Kidney epithelial cell (primary cell): Measurements from ENCODE around the gene CENPC. TPM values are rescaled to one million over a fixed set of nuclear protein-coding genes. Genes with fewer than 3 reads are reported as not detected.
"Not testable (repeated sequence)": the region's sequence is repeated elsewhere in the genome, so short reads cannot be mapped to it uniquely, and the experiment has no call there.

Experiments used
- DNase-seq: peaks from one replicate; pipeline ENCODE4 v3.0.0-alpha.2; 2010; ENCODE audit warnings: low read depth
- H3K27me3 ChIP-seq: 2 replicates; pipeline ENCODE4 v1.6.0; 2011; ENCODE audit warnings: low read length; ENCODE audit not compliant: control insufficient read depth, insufficient read depth
- H3K36me3 ChIP-seq: 2 replicates; pipeline ENCODE4 v1.5.1; 2011; ENCODE audit warnings: low read length; ENCODE audit not compliant: control insufficient read depth, insufficient read depth
- H3K4me3 ChIP-seq: 2 replicates; pipeline ENCODE4 v1.5.1; 2011; ENCODE audit warnings: low read depth, mild to moderate bottlenecking, control low read depth, low read length
- total RNA-seq: library from RNA; depleted of rRNA; stranded (reverse); fragments of >200 nt; gene quantifications from 2 replicates; pipeline ENCODE4 v1.2.3, GENCODE V29; 2015
- TF ChIP-seq, protein P1 (sequence below): IDR thresholded peaks from 2 replicates; pipeline ENCODE4 v1.5.1; 2011; ENCODE audit warnings: mild to moderate bottlenecking, moderate library complexity, low read length, control low read depth, inconsistent platforms; ENCODE audit not compliant: insufficient read depth, poor library complexity, severe bottlenecking

Gene CENPC
- total RNA-seq, 1 donor from 2014 or later = 7.8 TPM

DNA sequence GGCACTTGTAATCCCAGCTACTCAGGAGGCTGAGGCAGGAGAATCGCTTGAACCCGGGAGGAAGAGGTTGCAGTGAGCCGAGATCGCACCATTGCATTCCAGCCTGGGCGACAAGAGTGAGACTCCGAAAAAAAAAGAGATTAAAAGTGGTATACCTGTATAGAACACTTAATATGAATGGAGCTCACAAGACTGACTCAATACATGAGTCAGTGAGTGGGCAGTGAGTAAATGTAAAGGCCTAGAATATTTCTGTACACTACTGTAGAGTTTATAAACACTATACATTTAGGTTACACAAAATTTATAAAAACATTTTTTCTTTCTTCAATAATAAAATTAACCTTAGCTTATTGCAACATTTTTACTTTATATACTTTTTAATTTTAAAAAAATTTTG, 93.8 kb downstream of the CENPC start:
- no peak overlapping the region for H3K4me3 ChIP-seq
- TF ChIP-seq, protein P1, sequence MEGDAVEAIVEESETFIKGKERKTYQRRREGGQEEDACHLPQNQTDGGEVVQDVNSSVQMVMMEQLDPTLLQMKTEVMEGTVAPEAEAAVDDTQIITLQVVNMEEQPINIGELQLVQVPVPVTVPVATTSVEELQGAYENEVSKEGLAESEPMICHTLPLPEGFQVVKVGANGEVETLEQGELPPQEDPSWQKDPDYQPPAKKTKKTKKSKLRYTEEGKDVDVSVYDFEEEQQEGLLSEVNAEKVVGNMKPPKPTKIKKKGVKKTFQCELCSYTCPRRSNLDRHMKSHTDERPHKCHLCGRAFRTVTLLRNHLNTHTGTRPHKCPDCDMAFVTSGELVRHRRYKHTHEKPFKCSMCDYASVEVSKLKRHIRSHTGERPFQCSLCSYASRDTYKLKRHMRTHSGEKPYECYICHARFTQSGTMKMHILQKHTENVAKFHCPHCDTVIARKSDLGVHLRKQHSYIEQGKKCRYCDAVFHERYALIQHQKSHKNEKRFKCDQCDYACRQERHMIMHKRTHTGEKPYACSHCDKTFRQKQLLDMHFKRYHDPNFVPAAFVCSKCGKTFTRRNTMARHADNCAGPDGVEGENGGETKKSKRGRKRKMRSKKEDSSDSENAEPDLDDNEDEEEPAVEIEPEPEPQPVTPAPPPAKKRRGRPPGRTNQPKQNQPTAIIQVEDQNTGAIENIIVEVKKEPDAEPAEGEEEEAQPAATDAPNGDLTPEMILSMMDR = no peak
- peaks cover 1% of the 10 kb centered on the region for H3K36me3 ChIP-seq
- no peak for DNase-seq
- H3K27me3 ChIP-seq = no peaks in the 10 kb centered on the region

DNA sequence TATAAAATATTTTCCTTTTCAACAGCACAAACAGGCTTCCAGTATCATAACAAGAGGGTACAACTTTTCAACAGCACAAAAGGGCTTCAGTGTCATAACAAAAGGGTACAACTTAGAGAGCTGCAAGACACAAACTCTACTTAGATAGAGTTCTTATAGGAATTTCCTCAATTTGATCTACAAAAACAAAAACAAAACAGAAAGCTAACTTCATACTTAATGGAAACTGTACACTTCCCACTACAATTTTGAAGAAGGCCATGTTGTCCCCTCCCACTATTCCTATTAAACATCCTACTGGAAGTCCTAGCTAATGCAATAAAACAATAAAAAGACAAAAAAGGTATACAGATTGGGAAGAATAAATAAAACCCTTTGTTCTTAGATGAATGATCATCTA, 96.7 kb downstream of the CENPC start:
- H3K27me3 ChIP-seq = no peaks in the 10 kb centered on the region
- TF ChIP-seq, protein P1 = no peak

DNA sequence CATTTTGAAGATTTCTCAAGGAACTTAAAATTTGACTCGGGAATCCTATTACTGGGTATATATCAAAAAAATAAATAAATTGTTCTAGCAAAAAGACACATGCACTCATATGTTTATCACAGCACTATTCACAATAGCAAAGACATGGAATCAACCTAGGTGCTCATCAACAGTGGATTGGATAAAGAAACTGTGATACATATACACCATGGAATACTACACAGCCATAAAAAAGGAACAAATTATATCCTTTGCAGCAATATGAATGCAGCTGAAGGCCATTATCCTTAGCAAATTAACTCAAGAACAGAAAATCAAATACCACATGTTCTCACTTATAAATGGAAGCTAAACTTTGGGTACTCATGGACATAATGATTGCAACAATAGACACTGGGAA, 97.4 kb downstream of the CENPC start:
- H3K27me3 ChIP-seq = no peaks in the 10 kb centered on the region
- H3K36me3 ChIP-seq = no peaks in the 10 kb centered on the region
- DNase-seq = no peak
- no peak overlapping the region for H3K4me3 ChIP-seq
- TF ChIP-seq, protein P1 = no peak

More for the DNA sequence above, 96.7 kb downstream of the CENPC start:
- no peak for DNase-seq
- peaks cover under 1% of the 10 kb centered on the region for H3K36me3 ChIP-seq
- H3K4me3 ChIP-seq = no peak overlapping the region

DNA sequence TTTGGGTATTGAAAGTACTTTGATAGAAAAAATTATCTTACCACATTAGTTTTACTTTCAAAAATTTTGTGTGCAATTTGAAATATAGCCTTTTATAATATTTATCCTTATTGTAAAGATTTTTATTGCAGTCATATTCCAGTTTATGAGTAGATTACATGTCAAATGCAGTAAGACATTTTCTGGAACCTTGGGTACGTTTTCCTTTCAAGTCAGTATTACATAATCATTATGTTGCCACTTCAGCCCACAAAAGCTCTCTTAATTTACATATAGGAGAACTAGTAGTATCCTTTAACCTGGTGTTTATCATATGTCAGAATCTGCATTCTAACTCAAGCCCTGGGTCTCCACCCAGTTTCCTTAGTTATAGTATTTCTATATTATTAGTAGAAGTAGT, 98.5 kb downstream of the CENPC start:
- Histone ChIP-seq H3K27me3 (no peaks in the 10 kb centered on the region), H3K4me3 (no peak overlapping the region), H3K36me3 (no peaks in the 10 kb centered on the region)
- TF ChIP-seq, protein P1 = no peak
- DNase-seq = no peak

DNA sequence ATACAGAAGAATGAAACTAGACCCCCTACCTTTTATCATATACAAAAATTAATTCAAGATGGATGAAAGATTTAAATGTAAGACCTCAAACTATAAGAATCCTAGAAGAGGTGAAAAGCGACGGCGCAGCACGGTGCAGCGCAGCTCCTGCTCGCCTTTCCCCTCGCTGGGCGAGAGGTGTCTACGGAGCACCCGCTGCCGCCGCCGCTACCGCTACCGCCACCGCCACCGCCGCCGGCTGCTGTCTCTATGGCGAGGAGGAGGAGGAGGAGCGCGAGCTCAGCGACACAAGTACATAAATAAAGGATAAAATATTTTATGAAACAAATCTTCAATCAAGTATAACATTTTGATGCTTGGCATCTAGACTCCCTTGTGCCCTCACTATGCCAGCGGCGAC, 99.4 kb downstream of the CENPC start:
- not testable (repeated sequence) for DNase-seq, H3K27me3 ChIP-seq, H3K4me3 ChIP-seq, H3K36me3 ChIP-seq

DNA sequence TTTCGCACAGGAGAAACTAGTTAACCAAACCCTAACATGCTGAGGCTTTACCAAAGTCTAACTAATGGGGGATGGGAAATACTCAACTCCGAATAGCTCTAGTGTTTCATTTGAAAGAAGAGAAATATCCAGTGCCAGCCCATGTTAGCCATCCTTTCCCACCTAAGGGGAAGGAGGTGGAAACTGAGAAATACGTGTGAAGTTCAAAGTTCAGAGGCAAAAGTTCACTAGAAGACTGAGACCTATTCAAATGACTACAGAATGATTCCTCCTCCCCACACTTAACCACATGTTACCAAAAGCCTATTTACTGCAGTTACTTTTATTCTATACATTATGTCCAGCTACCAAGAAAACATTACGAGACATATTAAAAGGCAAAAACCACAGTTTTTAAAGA, 106.3 kb downstream of the CENPC start:
- no peaks in the 10 kb centered on the region for H3K27me3 ChIP-seq
- DNase-seq = no peak
- TF ChIP-seq, protein P1 = no peak
- H3K4me3 ChIP-seq = no peak overlapping the region
- H3K36me3 ChIP-seq = no peaks in the 10 kb centered on the region
